ENCODE data around the gene TAS2R1.

GRCh38 chr5:9654886-9655285, 24.7 kb upstream of the TAS2R1 start:
- no peak for TF ChIP-seq CTCF (optimal IDR thresholded peaks at IDR 0.05 in 1 of 3, IDR thresholded peaks at IDR 0.05 in 1 of 3, conservative IDR thresholded peaks at IDR 0.05 in 1 of 3; ENCODE audit: extremely low read depth in 1 of 3, insufficient read depth in 2 of 3, low read length in 3 of 3)
- no peak for TF ChIP-seq EZH2 (IDR thresholded peaks at IDR 0.05; ENCODE audit: low read length)
